HG02943 (cell line): Measurements from ENCODE around the gene E2F2.

Source experiments
- ATAC-seq: cut with Tn5 transposase; IDR thresholded peaks from one replicate; pipeline ENCODE4 v1.9.1; 2021; ENCODE audit warnings: mild to moderate bottlenecking, low read depth, moderate library complexity; ENCODE audit not compliant: unreplicated experiment

Gene E2F2

GRCh38 chr1:23530747-23531561 is at the start of gene E2F2:
TSS of gene E2F2 (minus strand) at chr1:23531233. CDS start at chr1:23530793, 440 bp downstream.
- ATAC-seq = no peak

- no peak for ATAC-seq
Observed at GRCh38 chr1:23578997-23579363, 47.9 kb upstream of the E2F2 start.

GRCh38 chr1:23578311-23578996 is 47.4 kb upstream of the E2F2 start:
- ATAC-seq = no peak

GRCh38 chr1:23577056-23578004 is 46.3 kb upstream of the E2F2 start:
- peak; percentile 59 for ATAC-seq

GRCh38 chr1:23576338-23577055 is 45.5 kb upstream of the E2F2 start:
- no peak for ATAC-seq

- ATAC-seq = no peak
Observed at GRCh38 chr1:23575226-23575810, 44.3 kb upstream of the E2F2 start.

- no peak for ATAC-seq
Observed at GRCh38 chr1:23574265-23574754, 43.3 kb upstream of the E2F2 start.

GRCh38 chr1:23573574-23574182 is 42.6 kb upstream of the E2F2 start:
- no peak for ATAC-seq

- ATAC-seq = no peak
Observed at GRCh38 chr1:23571465-23571864, 40.4 kb upstream of the E2F2 start.

- ATAC-seq = no peak
Observed at GRCh38 chr1:23570001-23570691, 39.1 kb upstream of the E2F2 start.

GRCh38 chr1:23568608-23569383 is 37.8 kb upstream of the E2F2 start:
- ATAC-seq = no peak

GRCh38 chr1:23567996-23568607 is 37.1 kb upstream of the E2F2 start:
- ATAC-seq = no peak

GRCh38 chr1:23567629-23567995 is 36.6 kb upstream of the E2F2 start:
- no peak for ATAC-seq

- no peak for ATAC-seq
Observed at GRCh38 chr1:23566304-23566703, 35.3 kb upstream of the E2F2 start.

- no peak for ATAC-seq
Observed at GRCh38 chr1:23565776-23566175, 34.7 kb upstream of the E2F2 start.

GRCh38 chr1:23564529-23565122 is 33.6 kb upstream of the E2F2 start:
- no peak for ATAC-seq

- no peak for ATAC-seq
Observed at GRCh38 chr1:23563755-23564374, 32.8 kb upstream of the E2F2 start.
